HG02840 (cell line): ENCODE data around the gene KRAS.
"Not testable (repeated sequence)": the region's sequence is repeated elsewhere in the genome, so short reads cannot be mapped to it uniquely, and the experiment has no call there.

Experiments used
- ATAC-seq: cut with Tn5 transposase; IDR thresholded peaks from one replicate; pipeline ENCODE4 v1.9.1; 2021; ENCODE audit warnings: mild to moderate bottlenecking, moderate library complexity, moderate number of reproducible peaks; ENCODE audit not compliant: unreplicated experiment, low FRiP score

The KRAS gene

DNA sequence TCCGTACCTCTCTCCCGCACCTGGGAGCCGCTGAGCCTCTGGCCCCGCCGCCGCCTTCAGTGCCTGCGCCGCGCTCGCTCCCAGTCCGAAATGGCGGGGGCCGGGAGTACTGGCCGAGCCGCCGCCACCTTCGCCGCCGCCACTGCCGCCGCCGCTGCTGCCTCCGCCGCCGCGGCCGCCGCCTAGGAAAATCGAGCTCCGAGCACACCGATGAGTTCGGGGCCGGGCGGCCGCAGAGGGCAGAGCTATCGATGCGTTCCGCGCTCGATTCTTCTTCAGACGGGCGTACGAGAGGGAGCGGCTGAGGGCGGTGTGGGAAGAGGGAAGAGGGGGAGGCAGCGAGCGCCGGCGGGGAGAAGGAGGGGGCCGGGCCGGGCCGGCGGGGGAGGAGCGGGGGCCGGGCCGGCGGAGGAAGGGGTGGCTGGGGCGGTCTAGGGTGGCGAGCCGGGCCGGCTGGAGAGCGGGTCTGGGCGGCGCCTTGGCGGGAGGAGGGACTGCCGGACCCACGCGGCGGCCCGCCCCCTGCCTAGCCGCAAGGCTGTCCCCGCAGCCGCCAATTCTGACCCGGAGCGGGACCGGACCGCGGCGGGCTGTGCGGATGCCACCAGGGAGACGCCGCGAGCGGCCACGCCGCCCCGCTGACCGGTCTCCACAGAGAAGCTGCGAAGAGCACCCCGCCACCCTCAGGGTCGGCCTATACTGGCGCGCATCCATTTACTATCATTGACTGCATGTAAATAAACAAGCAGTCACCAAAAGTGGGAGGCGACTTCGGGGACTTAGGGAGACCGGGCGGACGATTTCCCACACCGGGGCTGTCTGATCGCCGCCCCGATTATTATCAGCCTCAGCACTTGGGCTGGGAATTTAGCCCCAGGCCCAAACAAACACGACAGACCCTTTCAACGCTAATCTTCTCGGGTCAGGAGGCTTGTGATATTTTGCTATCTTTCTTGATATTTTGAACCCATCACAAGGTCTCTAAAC, at the start of gene KRAS:
TSS of gene KRAS (minus strand) at position 186 of the 987 bp plus-strand sequence.
- ATAC-seq = peak; percentile 83

DNA sequence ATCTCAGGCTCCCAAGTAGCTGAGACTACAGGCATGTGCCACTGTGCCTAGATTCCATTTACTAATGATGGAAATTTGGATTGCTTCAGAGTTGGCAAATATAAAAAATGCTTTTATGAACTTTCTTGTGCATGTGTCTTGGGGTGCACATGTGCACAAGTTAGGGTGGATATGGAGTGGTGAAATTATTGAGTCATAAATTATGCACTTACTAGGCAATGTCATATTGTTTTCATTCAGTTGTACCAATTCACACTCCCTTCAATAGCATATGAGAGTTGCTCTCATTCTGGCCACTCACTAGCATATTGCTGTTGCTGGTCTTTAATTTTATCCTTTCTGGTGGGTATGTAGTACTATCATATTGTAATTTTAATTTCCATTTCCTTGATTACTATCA, 45.7 kb upstream of the KRAS start:
- ATAC-seq = no peak

DNA sequence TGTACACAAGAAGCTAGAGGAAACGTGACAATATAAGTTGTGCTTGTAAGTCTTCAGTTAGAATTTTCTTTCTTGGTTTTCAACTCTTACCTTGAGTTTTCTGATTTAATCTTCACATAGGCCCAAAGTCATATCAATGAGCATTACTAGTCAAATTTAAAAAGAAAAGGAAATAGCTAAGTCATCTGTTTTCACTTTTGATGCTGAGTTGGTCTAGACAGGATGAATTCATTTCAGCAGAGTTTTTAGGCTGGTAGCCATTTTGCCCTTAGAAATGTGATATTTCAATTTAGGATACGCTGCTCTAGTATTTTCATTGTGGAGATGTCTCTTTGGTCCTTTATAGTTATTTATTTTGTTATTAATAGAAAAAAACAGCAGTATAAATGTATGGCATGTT, 44.6 kb upstream of the KRAS start:
- ATAC-seq = no peak

DNA sequence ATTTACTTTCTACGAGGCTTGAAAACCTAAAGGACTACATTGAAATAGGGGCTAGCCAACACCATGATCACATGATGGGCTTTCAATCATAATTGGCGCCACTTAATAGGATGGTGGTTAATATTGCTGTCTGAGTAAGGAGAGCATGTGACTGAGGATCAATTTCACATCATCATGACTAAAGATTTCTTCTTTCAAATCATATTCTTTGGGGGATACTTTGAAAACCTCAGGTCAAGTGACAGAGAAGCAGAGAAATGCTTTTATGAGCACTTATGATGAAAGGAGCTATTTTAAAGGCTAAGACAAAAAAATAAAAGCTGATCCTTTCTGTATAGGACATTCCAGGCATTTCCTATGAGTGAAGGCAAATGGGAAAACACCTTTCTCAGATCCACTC, 42.9 kb upstream of the KRAS start:
- ATAC-seq = no peak

DNA sequence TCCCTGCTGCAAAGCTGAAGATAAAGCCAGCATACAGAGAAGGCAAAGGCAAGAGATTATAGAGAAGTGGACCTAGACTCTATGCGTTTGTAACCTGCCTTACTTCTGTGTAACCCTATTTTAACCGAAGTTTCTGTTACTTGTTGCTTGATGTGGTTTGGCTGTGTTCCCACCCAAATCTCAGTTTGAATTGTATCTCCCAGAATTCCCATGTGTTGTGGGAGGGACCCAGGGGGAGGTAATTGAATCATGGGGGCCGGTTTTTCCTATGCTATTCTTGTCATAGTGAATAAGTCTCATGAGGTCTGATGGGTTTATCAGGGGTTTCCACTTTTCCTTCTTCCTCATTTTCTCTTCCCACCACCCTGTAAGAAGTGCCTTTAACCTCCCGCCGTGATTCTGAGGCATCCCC, 42.1 kb upstream of the KRAS start:
- ATAC-seq = not testable (repeated sequence)

DNA sequence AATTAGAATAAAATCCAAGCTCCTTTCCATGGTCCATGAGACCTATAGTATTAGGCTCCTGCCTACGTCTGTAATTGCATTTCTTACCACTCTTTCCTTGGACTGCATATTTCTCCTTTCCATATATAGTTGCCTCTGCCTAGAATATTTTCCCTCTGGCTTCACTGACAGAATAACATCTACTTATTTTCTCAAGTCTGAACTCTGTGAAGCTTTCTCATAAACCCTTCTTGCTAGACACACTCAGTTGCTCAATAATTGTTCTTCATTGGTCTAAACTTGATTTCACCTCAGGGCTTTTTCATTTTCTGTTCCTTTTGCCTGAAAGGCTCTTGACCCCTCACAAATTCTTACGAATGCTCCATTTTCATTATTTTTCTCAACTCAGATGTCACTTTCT, 36.9 kb upstream of the KRAS start:
- no peak for ATAC-seq

DNA sequence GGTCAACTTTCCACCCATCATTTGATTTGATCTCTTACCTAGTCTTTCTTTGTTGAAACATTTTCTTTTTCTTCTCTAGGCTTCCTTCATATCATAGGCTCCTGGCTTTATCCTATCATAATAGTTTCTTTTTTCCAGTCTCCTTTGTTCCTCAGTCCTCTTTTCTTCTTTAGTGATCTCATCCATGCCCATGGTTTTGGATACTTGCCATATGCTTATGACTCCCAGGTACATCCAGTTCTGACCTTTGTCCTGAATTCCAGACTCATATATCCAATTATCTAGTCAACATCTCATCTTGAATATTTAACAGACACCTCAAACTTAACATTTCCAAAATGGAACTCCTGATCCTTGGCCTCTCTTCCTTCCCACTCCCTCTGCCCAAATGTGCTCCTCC, 36.1 kb upstream of the KRAS start:
- no peak for ATAC-seq

DNA sequence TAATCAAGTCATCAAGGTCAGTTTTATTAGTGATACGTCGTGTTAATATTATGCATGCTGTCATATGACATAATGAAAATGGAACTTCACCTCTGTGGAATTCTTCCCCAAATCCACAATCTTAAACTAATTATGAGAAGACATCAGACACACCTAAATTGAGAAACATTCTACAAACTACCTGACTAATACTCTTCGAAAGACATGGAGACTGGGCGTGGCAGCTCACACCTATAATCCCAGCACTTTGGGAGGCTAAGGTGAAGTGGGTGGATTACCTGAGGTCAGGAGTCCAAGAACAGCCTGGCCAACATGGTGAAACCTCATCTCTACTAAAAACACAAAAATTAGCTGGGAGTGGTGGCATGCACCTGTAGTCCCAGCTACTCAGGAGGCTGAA, 33.3 kb upstream of the KRAS start:
- no peak for ATAC-seq

DNA sequence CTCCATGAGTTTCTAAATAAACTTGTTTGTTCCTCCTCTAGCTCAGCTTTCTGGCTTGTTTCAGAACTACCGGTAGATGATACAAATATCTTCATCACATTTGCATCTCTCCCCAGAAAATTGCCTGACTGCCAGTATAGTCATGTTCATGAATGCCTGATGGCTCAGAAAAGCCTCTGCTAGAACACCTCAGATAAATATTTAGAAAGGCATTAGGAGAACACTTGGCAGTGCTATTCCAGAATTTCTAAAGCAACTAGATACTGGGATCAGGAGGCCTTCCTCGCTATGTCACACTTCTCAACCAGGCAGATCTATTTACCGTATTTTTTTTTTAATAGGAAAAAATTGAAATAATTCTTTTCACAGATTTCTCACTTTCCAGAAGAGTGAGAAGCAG, 32.3 kb upstream of the KRAS start:
- no peak for ATAC-seq

DNA sequence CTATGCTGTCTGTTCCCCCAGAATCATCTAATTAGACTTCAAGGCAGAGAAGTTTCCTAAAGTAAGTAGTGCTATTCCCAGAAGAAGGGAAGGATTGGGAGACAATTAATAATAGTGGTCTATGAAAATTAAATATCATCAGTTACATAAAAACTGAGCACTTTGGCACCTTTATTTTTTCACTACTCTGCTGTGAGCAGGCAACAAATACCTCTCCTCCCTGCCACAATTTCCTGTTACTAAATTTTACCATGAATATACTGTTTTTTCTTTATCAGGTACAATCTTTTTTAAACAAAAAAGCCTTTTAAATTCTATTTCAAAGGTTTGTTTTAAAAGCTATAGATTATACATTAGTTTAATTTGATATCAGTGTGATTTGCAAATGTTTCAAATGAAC, 29.4 kb upstream of the KRAS start:
- no peak for ATAC-seq

DNA sequence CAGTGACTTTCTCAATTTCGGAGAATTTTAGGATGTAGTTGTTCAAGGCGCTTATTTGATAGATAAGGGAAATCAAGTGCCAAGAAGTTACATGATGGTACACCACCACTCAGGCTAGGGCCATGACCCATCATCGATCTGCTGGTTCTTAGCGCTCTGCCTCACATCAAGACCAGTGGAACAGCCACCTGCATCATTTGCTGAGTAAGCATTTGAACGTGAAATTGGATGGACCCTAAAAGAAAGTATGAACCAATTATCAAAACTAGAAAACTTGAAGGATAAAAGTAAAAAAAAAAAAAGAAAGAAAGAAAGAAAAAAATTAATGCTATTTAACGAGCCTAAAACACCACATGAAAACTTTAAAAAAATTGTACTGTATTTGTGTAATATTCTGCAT, 27.5 kb upstream of the KRAS start:
- ATAC-seq = no peak

DNA sequence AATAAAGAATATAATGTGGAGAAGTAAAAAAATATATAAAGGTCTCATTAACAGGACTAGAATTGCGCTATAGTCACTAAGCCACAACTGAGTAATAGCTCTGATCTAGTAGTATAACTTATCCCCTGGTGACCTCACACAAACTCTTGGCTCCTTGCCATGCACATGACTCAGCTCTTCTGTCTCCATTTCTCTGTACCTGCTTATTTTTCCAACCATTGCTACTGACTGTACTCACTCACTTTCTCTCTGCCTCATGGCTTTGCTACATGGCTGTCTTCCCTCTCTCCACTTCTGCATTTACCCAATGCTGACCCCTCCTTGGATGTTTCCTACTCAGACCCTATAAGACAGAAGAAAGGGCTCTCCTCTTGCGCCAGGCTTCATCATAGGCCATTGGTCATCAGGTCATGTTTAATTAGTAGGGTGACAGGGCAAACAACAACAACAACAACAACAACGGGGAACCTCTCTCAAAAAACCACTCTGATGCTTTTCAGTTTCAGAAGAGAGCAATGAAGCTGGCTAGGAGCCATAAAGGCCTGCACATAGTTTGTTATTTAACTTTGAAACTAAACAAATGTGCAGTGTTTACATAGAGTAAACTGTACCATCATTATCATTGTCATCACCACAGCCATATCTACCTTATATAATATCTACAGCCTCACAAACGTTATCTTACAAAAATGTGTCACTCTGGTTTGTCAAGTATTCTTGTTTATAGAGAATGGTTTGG, 25.6 kb upstream of the KRAS start:
- ATAC-seq = no peak

DNA sequence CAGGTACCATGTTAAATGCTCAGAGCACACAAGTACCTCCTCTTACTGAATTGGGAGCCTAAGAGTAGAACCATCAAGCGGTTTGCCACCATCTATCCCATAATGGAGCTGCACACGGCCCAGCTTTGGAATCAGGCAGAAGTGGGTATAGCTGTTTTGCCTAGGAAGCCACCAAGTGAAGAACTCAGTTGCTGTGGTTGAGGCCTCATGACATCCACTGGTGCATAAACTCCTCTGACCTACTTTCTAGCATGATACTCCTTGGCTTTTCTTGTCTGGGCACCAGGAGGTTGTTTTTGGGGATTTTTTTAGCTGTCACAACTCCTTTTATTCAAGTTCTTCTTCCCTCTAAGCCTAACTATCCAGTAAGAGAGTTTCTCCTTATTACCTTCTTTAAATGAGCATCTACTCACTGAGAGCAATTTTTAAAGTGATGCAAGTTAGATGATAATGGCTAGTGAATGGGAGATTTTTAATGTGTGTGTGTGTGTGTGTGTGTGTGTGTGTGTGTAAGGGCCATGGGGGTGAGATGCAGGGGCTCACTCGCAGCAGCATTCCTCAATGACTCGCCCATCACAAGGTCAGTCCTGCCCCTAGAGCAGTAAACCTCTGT, 20.9 kb upstream of the KRAS start:
- ATAC-seq = no peak

DNA sequence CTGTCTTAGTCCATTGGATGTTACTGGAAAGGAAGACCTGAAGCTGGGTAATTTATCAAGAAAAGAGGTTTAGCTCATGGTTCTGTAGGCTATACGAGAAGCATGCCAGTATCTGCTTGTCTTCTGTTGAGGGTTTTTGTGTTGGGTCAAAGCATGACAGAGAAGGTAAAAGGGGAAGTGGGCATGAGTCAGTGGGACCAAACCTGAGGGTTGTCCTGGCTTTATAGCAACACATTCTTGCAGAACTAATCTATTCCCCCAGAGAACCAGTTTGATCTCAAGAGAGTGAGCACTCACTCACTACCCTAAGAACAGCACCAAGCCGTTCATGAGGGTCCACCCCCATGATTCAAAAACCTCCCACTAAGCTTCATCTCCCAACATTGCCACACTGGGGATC, 19.0 kb upstream of the KRAS start:
- ATAC-seq = peak; percentile 48

DNA sequence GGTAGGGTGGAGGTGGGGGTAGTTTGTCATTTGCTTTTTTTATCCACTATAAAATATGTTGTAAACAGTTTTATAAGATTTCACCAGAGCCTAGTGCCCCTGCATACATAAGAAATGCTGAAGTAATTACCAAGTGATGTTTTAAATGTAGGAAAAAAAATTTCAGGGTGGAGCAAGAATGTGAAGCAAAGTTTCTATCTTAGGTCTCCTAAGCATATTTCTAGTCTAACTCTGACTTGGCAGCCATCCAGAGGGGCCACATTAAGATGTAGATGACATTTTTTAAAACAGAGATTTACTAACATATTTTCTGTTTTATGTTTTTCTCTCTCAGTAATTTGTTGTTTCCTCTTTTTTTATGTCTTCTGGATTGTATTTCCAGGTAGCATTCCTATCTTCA, 15.8 kb upstream of the KRAS start:
- ATAC-seq = no peak

DNA sequence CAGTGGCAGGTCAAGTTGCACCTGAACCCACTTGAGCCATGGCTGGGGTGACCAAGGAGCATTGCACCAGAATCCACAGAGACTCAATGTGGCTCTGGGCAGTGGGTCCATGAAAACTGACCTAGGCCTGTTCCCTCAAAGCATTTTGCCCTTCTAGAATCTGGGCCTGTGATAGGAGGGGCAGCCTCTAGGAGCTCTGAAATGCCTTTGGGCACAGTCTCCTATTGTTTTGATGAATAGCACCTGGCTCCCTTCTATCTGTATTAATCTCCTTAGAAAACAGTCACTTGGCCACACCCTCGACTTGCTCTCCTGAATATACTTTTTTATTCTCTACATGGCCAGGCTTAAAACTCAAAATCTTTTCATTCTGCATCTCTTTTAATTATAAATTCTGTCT, 14.1 kb upstream of the KRAS start:
- no peak for ATAC-seq

DNA sequence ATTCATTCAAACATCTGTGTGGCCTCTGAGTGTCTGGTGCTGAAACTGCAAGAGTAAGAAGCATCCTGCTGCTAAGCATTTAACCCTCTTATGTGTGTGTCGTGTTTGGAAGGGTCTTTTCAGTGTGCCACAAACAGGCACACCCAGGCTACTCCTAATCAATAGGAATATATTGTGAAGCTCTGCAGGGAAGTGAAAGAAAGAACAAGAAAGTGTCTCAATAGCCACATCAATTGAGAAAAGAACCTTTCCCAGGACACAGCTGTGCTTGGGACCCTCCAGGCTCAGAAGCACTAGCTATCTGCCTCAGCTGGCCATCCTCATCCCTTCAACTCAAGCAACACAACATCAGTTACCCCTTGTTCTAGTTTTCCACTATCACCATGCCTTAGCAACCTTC, 13.4 kb upstream of the KRAS start:
- no peak for ATAC-seq

DNA sequence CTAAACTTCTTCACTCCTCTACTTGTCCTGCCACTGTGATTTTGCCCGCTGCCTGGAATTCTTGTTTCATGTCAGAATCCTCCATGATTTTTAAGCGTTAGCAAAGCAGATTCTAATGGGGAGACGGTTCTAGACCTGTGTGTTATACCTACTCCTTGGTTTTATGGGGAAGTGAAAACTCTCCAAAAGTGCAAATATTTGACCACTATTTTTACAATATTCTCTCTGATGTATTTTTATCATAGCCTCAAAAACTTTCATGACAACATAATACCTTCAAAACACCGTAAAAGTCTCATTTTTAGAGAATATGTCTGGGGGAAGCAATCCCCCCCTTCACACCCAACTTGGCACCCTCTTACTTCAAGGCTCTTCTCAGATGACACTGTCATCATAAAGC, 12.9 kb upstream of the KRAS start:
- no peak for ATAC-seq

DNA sequence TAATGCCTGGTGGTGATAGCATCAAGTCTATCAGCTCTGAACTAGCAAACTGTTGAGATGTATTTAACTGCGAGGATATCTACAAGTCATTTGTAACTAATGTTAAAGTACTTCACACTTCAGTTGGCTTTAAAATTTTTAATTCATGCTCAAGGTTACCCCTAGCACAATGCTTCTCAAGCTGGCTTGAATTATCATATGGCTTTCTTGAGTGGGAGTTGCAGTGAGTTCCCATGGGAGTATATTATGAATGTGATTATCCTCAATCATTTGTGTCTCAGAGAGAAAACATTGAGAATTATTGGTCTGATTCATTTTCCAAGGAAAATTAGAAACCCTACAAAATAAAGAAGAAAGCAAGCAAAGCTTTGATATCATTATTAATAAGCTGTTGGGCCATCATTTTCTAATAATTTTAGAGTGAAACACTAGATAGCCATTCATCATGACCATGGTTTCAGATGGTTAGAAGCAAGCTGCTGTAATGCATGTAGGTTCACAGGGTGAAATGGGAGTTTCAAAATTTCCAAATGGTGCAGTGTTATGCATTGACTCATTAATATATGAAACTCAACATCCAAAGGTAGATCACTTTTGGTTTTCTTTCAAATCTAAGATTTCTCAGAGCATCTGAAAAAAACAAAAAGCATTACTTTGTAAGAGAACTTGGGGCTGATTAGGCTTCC, 11.8 kb upstream of the KRAS start:
- ATAC-seq = no peak

DNA sequence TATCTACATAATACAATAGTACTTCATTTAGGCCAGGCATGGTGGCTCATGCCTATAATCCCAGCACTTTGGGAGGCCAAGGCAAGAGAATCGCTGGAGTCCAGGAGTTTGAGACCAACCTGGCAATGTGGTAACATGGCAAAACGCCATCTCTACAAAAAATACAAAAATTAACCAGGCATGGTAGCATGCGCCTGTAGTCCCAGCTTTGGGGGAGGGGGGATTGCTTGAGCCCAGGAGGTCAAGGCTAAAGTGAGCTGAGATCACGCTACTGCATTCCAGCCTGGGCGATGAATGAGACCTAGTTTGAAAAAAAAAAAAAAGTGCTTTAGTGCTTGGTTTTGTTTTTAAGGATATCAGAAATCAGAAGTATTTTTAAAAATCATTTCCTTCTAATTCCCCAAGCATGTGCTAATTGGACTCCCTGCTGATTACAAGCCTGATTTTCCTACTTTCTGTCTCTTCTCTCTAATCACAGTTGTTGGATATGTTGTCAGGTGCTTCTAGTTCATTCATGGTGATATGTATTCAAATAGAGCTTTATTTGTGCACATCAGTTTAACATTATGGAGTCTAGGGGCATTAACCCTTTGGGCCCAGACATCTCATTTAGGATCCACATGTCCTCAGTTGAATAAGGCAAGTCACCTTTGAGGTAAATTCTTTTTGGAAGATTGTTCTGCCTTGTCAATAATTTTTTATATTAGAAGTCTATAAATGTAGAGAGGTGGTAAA, 7.0 kb upstream of the KRAS start:
- ATAC-seq = no peak
